ENCODE measurements around the gene PPIE.

GRCh38 chr1:39711104-39711965 lies 27.3 kb upstream of the PPIE start:
- TF ChIP-seq CTCF (conservative IDR thresholded peaks at IDR 0.05): no peak
- no peak for TF ChIP-seq ZFX (IDR thresholded peaks at IDR 0.05)

Data from C4-2B (cell line).